H9 (cell line): ENCODE data around the gene BCAS3. TPM values are rescaled to one million over a fixed set of nuclear protein-coding genes. Genes with fewer than 3 reads are reported as not detected.

Source experiments
- DNase-seq: peaks from one replicate; pipeline ENCODE4 v3.0.0-alpha.2; 2017
- H2AFZ ChIP-seq: one replicate; pipeline ENCODE4 v1.6.1; 2013; ENCODE audit warnings: mild to moderate bottlenecking, low read length, control low read depth, moderate library complexity
- H2AK5ac ChIP-seq: 2 replicates; pipeline ENCODE4 v1.6.1; 2013; ENCODE audit warnings: low read length, control low read depth, mixed read lengths; ENCODE audit not compliant: insufficient read length
- H2BK120ac ChIP-seq: one replicate; pipeline ENCODE4 v1.6.1; 2013; ENCODE audit warnings: low read depth, mild to moderate bottlenecking, low read length, control low read depth, inconsistent platforms; ENCODE audit not compliant: poor library complexity, severe bottlenecking
- H2BK12ac ChIP-seq: 2 replicates; pipeline ENCODE4 v1.6.1; 2013; ENCODE audit warnings: low read length, control low read depth, mixed read lengths, low read depth; ENCODE audit not compliant: insufficient read length
- H2BK15ac ChIP-seq: 2 replicates; pipeline ENCODE4 v1.6.1; 2013; ENCODE audit warnings: low read depth, low read length, control low read depth
- H2BK20ac ChIP-seq: one replicate; pipeline ENCODE4 v1.6.1; 2013; ENCODE audit warnings: low read depth, mild to moderate bottlenecking, low read length, control low read depth, inconsistent platforms; ENCODE audit not compliant: poor library complexity, severe bottlenecking
- H2BK5ac ChIP-seq: 2 replicates; pipeline ENCODE4 v1.6.1; 2013; ENCODE audit warnings: low read length, control low read depth, mixed read lengths; ENCODE audit not compliant: insufficient read length
- H3K14ac ChIP-seq: 2 replicates; pipeline ENCODE4 v1.6.1; 2013; ENCODE audit warnings: low read length, control low read depth; ENCODE audit not compliant: insufficient read depth
- H3K18ac ChIP-seq: 2 replicates; pipeline ENCODE4 v1.6.1; 2013; ENCODE audit warnings: low read depth, mild to moderate bottlenecking, mixed read lengths, low read length, control low read depth; ENCODE audit not compliant: insufficient read length
- H3K23ac ChIP-seq: 2 replicates; pipeline ENCODE4 v1.6.1; 2013; ENCODE audit warnings: low read length, control low read depth, mixed read lengths, low read depth; ENCODE audit not compliant: insufficient read length
- H3K23me2 ChIP-seq: 2 replicates; pipeline ENCODE4 v1.6.1; 2013; ENCODE audit warnings: low read depth, mild to moderate bottlenecking, mixed read lengths, low read length, control low read depth; ENCODE audit not compliant: insufficient read length, poor library complexity, severe bottlenecking
- H3K27ac ChIP-seq: 2 replicates; pipeline ENCODE4 v1.5.1; 2013; ENCODE audit warnings: low read length, control low read depth, mixed read lengths, low read depth; ENCODE audit not compliant: insufficient read length
- H3K27me3 ChIP-seq: 2 replicates; pipeline ENCODE4 v1.6.1; 2013; ENCODE audit warnings: low read length, control low read depth, inconsistent platforms; ENCODE audit not compliant: insufficient read depth
- H3K4ac ChIP-seq: 2 replicates; pipeline ENCODE4 v1.6.1; 2013; ENCODE audit warnings: low read depth, mild to moderate bottlenecking, control low read depth, inconsistent platforms, low read length, moderate library complexity
- H3K4me1 ChIP-seq: 2 replicates; pipeline ENCODE4 v1.6.1; 2013; ENCODE audit warnings: low read length, control low read depth, inconsistent platforms; ENCODE audit not compliant: insufficient read depth
- H3K4me2 ChIP-seq: 2 replicates; pipeline ENCODE4 v1.6.1; 2013; ENCODE audit warnings: low read length, control low read depth, mixed read lengths; ENCODE audit not compliant: insufficient read length, insufficient read depth
- H3K56ac ChIP-seq: 2 replicates; pipeline ENCODE4 v1.6.1; 2013; ENCODE audit warnings: low read depth, mild to moderate bottlenecking, mixed read lengths, low read length, control low read depth; ENCODE audit not compliant: insufficient read length
- H3K79me1 ChIP-seq: 2 replicates; pipeline ENCODE4 v1.6.1; 2013; ENCODE audit warnings: low read depth, mild to moderate bottlenecking, moderate library complexity, low read length, control low read depth, inconsistent platforms; ENCODE audit not compliant: insufficient read depth, poor library complexity, severe bottlenecking
- H3K79me2 ChIP-seq: 2 replicates; pipeline ENCODE4 v1.6.1; 2013; ENCODE audit warnings: low read length, control low read depth, inconsistent platforms; ENCODE audit not compliant: insufficient read depth
- H3K9ac ChIP-seq: 2 replicates; pipeline ENCODE4 v1.6.1; 2013; ENCODE audit warnings: low read length, control low read depth, mixed read lengths; ENCODE audit not compliant: insufficient read length; ENCODE audit errors: extremely low read depth
- H3K9me3 ChIP-seq: one replicate; pipeline ENCODE4 v1.6.1; 2013; ENCODE audit warnings: low read depth, low read length, inconsistent platforms; ENCODE audit not compliant: control insufficient read depth
- H3T11ph ChIP-seq: one replicate; pipeline ENCODE4 v1.6.1; 2013; ENCODE audit warnings: mild to moderate bottlenecking, low read length, control low read depth, inconsistent platforms
- H4K20me1 ChIP-seq: one replicate; pipeline ENCODE4 v1.6.1; 2013; ENCODE audit not compliant: control insufficient read depth, insufficient read length, insufficient read depth
- H4K5ac ChIP-seq: 2 replicates; pipeline ENCODE4 v1.6.1; 2013; ENCODE audit warnings: low read depth, mild to moderate bottlenecking, mixed read lengths, low read length, control low read depth; ENCODE audit not compliant: insufficient read length
- H4K8ac ChIP-seq: replicated peaks from 2 replicates; pipeline ENCODE4 v1.6.1; 2013; ENCODE audit warnings: low read length, control low read depth, mixed read lengths, low read depth; ENCODE audit not compliant: insufficient read length
- H4K91ac ChIP-seq: 2 replicates; pipeline ENCODE4 v1.6.1; 2013; ENCODE audit warnings: low read depth, mild to moderate bottlenecking, moderate library complexity, mixed read lengths, low read length, control low read depth; ENCODE audit not compliant: insufficient read length
- H3K27ac Mint-ChIP-seq, 3 experiments: 2 replicates in 2 of 3; 3 replicates in 1 of 3; pipeline ENCODE4 v1.8.0; 2020 to 2021; ENCODE audit warnings: mixed read lengths in 3 of 3, mild to moderate bottlenecking in 1 of 3, moderate library complexity in 1 of 3
- H3K27me3 Mint-ChIP-seq: 2 replicates; pipeline ENCODE4 v1.8.0; 2021; ENCODE audit warnings: low read depth, mild to moderate bottlenecking, moderate library complexity, mixed read lengths
- H3K36me3 Mint-ChIP-seq, 3 experiments: 2 replicates in 2 of 3; 3 replicates in 1 of 3; pipeline ENCODE4 v1.8.0; 2020 to 2021; ENCODE audit warnings: low read depth in 3 of 3, mixed read lengths in 3 of 3; ENCODE audit not compliant: insufficient read depth in 1 of 3
- H3K4me1 Mint-ChIP-seq, 2 experiments: 2 replicates each; pipeline ENCODE4 v1.8.0; 2020; ENCODE audit warnings: mixed read lengths in 2 of 2
- H3K4me3 Mint-ChIP-seq, 2 experiments: 2 replicates in 1 of 2; 3 replicates in 1 of 2; pipeline ENCODE4 v1.8.0; 2020 to 2021; ENCODE audit warnings: mild to moderate bottlenecking in 2 of 2, mixed read lengths in 2 of 2, moderate library complexity in 1 of 2
- H3K9me3 Mint-ChIP-seq, 2 experiments: 2 replicates in 1 of 2; 3 replicates in 1 of 2; pipeline ENCODE4 v1.8.0; 2020; ENCODE audit warnings: mild to moderate bottlenecking in 2 of 2, mixed read lengths in 2 of 2, moderate library complexity in 1 of 2
- CTCF ChIP-seq: fragments of 200-600 bp; sonication (generic); conservative IDR thresholded peaks from 3 replicates; pipeline ENCODE4 v1.8.0; 2021; ENCODE audit warnings: antibody characterized with exemption, mild to moderate bottlenecking
- WGBS: extraction: QIAGEN DNeasy Blood & Tissue Kit; methylation state at CpG from one replicate; pipeline ENCODE4 v1.1.7; 2013; ENCODE audit warnings: missing lambda C conversion rate, low lambda C conversion rate, mixed read lengths; ENCODE audit not compliant: insufficient read length; ENCODE audit errors: extremely low coverage; 5-methylcytosine and 5-hydroxymethylcytosine counted together
- total RNA-seq: library from RNA; stranded (reverse); gene quantifications from 2 replicates; pipeline ENCODE4 v1.2.1, GENCODE V29; 2021

The BCAS3 gene
- total RNA-seq, 1 experiment from 2014 or later = 22.4 TPM

DNA sequence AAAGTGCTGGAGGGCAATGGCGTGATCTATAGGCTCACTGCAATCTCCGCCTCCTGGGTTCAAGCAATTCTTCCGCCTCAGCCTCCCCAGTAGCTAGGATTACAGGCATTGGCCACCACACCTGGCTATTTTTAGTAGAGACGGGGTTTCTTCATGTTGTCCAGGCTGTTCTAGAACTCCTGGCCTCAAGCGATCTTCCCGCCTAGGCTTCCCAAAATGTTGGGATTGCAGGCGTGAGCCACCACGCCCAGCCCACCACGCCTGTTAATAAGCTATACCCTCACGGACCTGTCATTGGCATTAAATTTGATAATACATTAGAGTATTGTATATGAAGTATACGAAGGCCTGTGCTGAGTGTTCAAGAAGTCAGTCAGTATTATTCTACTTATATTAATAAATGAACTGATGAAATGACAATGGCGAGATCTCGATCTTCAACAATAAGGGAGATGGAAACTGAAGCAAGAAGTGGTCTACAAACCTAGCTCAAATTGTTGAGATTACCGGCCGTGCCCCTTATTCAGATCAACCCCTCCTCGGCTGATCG lies 818 bp upstream of the BCAS3 start:
- Histone ChIP-seq H3K4me1 (no peaks in the 10 kb centered on the region), H4K91ac (no peak overlapping the region), H3K23me2 (peaks cover 9% of the 10 kb centered on the region), H2BK5ac (no peak overlapping the region), H4K8ac (no peak overlapping the region), H2BK120ac (no peak overlapping the region), H4K20me1 (no peaks in the 10 kb centered on the region), H3K27ac (no peak overlapping the region), H3K23ac (no peak overlapping the region), H3K4me2 (peak overlapping the region; percentile 85), H3K9ac (peak overlapping the region; percentile 71), H3K79me2 (no peaks in the 10 kb centered on the region), H3K9me3 (no peaks in the 10 kb centered on the region), H3T11ph (no peak overlapping the region), H2BK20ac (no peak overlapping the region), H3K18ac (no peak overlapping the region), H3K4ac (no peak overlapping the region), H3K27me3 (no peaks in the 10 kb centered on the region), H2AFZ (no peak overlapping the region), H2AK5ac (no peak overlapping the region), H4K5ac (no peak overlapping the region), H2BK12ac (no peak overlapping the region), H3K14ac (no peak overlapping the region), H3K56ac (no peak overlapping the region), H2BK15ac (no peak overlapping the region), H3K79me1 (no peaks in the 10 kb centered on the region)
- DNase-seq = no peak
- Mint-ChIP-seq H3K36me3 (no peaks in the 10 kb centered on the region), H3K4me1 (peaks cover 9 to 13% of the 10 kb centered on the region in 2 experiments), H3K9me3 (peaks cover 0 to 1% of the 10 kb centered on the region in 2 experiments; a peak in 2 of 5 replicates), H3K27me3 (no peaks in the 10 kb centered on the region), H3K27ac (peak overlapping the region in 1 of 3 experiments; percentile 44; a peak in 1 of 7 replicates), H3K4me3 (peak overlapping the region; percentile 95 to 99)
- no peak for TF ChIP-seq CTCF
- no CpG with 5 or more reads among the region's 17 CpGs for WGBS
